ENCODE measurements around the gene FAM83C. TPM values are rescaled to one million over a fixed set of nuclear protein-coding genes. Genes with fewer than 3 reads are reported as not detected.

Gene FAM83C
- total RNA-seq, 1 experiment from 2014 or later = not detected

DNA sequence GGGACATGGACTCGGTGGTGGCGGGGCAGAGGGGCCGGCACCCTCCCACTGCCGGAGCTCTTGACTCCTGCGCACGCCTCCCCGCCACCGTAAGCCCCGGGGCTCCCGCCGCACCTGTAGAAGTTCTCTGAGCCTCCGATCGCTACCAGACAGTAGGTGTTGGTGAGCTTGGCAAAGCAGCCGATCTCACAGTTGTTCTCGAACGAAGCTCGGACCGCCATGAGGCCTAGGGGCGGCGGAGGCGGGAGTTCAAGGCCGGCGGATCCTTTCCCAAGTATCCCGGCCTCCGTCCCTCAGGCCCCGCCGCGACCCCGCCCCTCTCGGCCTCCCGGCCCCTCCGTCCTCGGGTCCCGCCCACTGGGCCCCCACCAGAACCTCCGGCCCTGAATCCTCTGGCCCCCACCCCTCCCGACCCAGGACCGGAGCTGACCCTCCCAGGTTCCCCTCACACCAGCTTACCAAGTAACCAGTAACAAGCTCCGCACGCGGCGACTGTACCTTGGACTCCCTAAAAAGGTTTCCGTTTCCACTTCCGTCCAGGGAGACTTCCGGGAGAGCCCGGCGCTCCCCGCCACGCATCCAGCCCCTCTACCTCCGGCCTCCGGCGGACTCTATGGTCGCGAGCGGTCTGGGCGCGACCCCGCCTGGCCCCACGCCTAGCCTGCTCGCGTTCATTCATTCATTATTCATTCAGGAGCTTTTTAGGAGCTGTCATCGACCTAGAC lies 7.8 kb downstream of the FAM83C start, which contains the start of gene EIF6:
Gene EIF6, minus strand, starts transcription at position 506 of the 725 bp plus-strand sequence. Its CDS starts 285 bp downstream, at position 221.
- Mint-ChIP-seq H3K9me3 (no peaks in the 10 kb centered on the region), H3K4me1 (peaks cover 18% of the 10 kb centered on the region), H3K27ac (peak within 1 kb of the TSS; percentile 84), H3K27me3 (ENCODE audit: low read depth) (no peaks in the 10 kb centered on the region; the same call in 1 of the 2 replicates), H3K36me3 (peaks cover 23% of the 10 kb centered on the region), H3K4me3 (peak within 1 kb of the TSS; percentile 94)
- ChIA-PET POLR2A (interaction anchor here (0.6 to 2.0 kb wide), 8 partner anchors 9 to 1913 kb away, joined by 3 to 12 read pairs (median 4); partner anchors contain the start of genes CEP250 and EDEM2), CTCF (interaction anchor here (0.7 to 2.4 kb wide), 10 partner anchors 11 to 301 kb away, joined by 3 to 14 read pairs (median 4); no protein-coding TSS in a partner anchor)
- peak; percentile 91 for ATAC-seq
- peak; percentile 89 for DNase-seq (ENCODE audit: low spot score)
- TF ChIP-seq, protein P1, sequence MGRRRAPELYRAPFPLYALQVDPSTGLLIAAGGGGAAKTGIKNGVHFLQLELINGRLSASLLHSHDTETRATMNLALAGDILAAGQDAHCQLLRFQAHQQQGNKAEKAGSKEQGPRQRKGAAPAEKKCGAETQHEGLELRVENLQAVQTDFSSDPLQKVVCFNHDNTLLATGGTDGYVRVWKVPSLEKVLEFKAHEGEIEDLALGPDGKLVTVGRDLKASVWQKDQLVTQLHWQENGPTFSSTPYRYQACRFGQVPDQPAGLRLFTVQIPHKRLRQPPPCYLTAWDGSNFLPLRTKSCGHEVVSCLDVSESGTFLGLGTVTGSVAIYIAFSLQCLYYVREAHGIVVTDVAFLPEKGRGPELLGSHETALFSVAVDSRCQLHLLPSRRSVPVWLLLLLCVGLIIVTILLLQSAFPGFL (CRISPR knock-in tag; IDR thresholded peaks at IDR 0.05; ENCODE audit: borderline replicate concordance) = peak; percentile 62; the same call in 1 of the 2 replicates
- TF ChIP-seq, protein P2, sequence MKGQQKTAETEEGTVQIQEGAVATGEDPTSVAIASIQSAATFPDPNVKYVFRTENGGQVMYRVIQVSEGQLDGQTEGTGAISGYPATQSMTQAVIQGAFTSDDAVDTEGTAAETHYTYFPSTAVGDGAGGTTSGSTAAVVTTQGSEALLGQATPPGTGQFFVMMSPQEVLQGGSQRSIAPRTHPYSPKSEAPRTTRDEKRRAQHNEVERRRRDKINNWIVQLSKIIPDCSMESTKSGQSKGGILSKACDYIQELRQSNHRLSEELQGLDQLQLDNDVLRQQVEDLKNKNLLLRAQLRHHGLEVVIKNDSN (CRISPR knock-in tag; IDR thresholded peaks at IDR 0.05) = no peak
- TF ChIP-seq GABPB1 (CRISPR knock-in tag; IDR thresholded peaks at IDR 0.05) (peak; percentile 45; the same call in 1 of the 2 replicates), MXD4 (CRISPR knock-in tag; IDR thresholded peaks at IDR 0.05; ENCODE audit: borderline replicate concordance) (no peak), FOXP1 (CRISPR knock-in tag; IDR thresholded peaks at IDR 0.05; ENCODE audit: borderline replicate concordance) (0 out of 2 replicates have a peak, but pooled peaks have one; percentile 39), SMAD3 (CRISPR knock-in tag; IDR thresholded peaks at IDR 0.05; ENCODE audit: borderline replicate concordance) (0 out of 2 replicates have a peak, but pooled peaks have one; percentile 21), PRRX2 (CRISPR knock-in tag; IDR thresholded peaks at IDR 0.05) (no peak), NFATC4 (CRISPR knock-in tag; IDR thresholded peaks at IDR 0.05) (no peak), RORB (CRISPR knock-in tag; IDR thresholded peaks at IDR 0.05) (no peak), GRHL2 (CRISPR knock-in tag; IDR thresholded peaks at IDR 0.05; ENCODE audit: insufficient replicate concordance, severe bottlenecking) (no peak), ELF4 (CRISPR knock-in tag; IDR thresholded peaks at IDR 0.05; ENCODE audit: low read depth) (no peak), ZNF423 (CRISPR knock-in tag; IDR thresholded peaks at IDR 0.05) (no peak), TP53 (CRISPR knock-in tag; IDR thresholded peaks at IDR 0.05) (no peak), JUN (CRISPR knock-in tag; IDR thresholded peaks at IDR 0.05) (no peak), TEAD4 (CRISPR knock-in tag; IDR thresholded peaks at IDR 0.05) (no peak; the same call in 1 of the 2 replicates)
- TF ChIP-seq, protein P3, sequence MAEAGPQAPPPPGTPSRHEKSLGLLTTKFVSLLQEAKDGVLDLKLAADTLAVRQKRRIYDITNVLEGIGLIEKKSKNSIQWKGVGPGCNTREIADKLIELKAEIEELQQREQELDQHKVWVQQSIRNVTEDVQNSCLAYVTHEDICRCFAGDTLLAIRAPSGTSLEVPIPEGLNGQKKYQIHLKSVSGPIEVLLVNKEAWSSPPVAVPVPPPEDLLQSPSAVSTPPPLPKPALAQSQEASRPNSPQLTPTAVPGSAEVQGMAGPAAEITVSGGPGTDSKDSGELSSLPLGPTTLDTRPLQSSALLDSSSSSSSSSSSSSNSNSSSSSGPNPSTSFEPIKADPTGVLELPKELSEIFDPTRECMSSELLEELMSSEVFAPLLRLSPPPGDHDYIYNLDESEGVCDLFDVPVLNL (CRISPR knock-in tag; IDR thresholded peaks at IDR 0.05; ENCODE audit: borderline replicate concordance, low read depth) = no peak
- TF ChIP-seq, protein P4, sequence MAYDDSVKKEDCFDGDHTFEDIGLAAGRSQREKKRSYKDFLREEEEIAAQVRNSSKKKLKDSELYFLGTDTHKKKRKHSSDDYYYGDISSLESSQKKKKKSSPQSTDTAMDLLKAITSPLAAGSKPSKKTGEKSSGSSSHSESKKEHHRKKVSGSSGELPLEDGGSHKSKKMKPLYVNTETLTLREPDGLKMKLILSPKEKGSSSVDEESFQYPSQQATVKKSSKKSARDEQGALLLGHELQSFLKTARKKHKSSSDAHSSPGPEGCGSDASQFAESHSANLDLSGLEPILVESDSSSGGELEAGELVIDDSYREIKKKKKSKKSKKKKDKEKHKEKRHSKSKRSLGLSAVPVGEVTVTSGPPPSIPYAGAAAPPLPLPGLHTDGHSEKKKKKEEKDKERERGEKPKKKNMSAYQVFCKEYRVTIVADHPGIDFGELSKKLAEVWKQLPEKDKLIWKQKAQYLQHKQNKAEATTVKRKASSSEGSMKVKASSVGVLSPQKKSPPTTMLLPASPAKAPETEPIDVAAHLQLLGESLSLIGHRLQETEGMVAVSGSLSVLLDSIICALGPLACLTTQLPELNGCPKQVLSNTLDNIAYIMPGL (CRISPR knock-in tag; IDR thresholded peaks at IDR 0.05) = peak; percentile 34
- TF ChIP-seq, protein P5, sequence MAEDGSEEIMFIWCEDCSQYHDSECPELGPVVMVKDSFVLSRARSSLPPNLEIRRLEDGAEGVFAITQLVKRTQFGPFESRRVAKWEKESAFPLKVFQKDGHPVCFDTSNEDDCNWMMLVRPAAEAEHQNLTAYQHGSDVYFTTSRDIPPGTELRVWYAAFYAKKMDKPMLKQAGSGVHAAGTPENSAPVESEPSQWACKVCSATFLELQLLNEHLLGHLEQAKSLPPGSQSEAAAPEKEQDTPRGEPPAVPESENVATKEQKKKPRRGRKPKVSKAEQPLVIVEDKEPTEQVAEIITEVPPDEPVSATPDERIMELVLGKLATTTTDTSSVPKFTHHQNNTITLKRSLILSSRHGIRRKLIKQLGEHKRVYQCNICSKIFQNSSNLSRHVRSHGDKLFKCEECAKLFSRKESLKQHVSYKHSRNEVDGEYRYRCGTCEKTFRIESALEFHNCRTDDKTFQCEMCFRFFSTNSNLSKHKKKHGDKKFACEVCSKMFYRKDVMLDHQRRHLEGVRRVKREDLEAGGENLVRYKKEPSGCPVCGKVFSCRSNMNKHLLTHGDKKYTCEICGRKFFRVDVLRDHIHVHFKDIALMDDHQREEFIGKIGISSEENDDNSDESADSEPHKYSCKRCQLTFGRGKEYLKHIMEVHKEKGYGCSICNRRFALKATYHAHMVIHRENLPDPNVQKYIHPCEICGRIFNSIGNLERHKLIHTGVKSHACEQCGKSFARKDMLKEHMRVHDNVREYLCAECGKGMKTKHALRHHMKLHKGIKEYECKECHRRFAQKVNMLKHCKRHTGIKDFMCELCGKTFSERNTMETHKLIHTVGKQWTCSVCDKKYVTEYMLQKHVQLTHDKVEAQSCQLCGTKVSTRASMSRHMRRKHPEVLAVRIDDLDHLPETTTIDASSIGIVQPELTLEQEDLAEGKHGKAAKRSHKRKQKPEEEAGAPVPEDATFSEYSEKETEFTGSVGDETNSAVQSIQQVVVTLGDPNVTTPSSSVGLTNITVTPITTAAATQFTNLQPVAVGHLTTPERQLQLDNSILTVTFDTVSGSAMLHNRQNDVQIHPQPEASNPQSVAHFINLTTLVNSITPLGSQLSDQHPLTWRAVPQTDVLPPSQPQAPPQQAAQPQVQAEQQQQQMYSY (CRISPR knock-in tag; IDR thresholded peaks at IDR 0.05) = no peak
- TF ChIP-seq, protein P6, sequence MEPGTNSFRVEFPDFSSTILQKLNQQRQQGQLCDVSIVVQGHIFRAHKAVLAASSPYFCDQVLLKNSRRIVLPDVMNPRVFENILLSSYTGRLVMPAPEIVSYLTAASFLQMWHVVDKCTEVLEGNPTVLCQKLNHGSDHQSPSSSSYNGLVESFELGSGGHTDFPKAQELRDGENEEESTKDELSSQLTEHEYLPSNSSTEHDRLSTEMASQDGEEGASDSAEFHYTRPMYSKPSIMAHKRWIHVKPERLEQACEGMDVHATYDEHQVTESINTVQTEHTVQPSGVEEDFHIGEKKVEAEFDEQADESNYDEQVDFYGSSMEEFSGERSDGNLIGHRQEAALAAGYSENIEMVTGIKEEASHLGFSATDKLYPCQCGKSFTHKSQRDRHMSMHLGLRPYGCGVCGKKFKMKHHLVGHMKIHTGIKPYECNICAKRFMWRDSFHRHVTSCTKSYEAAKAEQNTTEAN (CRISPR knock-in tag; IDR thresholded peaks at IDR 0.05) = no peak
- TF ChIP-seq, protein P7, sequence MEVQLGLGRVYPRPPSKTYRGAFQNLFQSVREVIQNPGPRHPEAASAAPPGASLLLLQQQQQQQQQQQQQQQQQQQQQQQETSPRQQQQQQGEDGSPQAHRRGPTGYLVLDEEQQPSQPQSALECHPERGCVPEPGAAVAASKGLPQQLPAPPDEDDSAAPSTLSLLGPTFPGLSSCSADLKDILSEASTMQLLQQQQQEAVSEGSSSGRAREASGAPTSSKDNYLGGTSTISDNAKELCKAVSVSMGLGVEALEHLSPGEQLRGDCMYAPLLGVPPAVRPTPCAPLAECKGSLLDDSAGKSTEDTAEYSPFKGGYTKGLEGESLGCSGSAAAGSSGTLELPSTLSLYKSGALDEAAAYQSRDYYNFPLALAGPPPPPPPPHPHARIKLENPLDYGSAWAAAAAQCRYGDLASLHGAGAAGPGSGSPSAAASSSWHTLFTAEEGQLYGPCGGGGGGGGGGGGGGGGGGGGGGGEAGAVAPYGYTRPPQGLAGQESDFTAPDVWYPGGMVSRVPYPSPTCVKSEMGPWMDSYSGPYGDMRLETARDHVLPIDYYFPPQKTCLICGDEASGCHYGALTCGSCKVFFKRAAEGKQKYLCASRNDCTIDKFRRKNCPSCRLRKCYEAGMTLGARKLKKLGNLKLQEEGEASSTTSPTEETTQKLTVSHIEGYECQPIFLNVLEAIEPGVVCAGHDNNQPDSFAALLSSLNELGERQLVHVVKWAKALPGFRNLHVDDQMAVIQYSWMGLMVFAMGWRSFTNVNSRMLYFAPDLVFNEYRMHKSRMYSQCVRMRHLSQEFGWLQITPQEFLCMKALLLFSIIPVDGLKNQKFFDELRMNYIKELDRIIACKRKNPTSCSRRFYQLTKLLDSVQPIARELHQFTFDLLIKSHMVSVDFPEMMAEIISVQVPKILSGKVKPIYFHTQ (CRISPR knock-in tag; IDR thresholded peaks at IDR 0.05) = no peak
- TF ChIP-seq, protein P8, sequence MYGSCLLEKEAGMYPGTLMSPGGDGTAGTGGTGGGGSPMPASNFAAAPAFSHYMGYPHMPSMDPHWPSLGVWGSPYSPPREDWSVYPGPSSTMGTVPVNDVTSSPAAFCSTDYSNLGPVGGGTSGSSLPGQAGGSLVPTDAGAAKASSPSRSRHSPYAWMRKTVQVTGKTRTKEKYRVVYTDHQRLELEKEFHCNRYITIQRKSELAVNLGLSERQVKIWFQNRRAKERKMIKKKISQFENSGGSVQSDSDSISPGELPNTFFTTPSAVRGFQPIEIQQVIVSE (CRISPR knock-in tag; IDR thresholded peaks at IDR 0.05; ENCODE audit: borderline replicate concordance) = no peak
- TF ChIP-seq, protein P9, sequence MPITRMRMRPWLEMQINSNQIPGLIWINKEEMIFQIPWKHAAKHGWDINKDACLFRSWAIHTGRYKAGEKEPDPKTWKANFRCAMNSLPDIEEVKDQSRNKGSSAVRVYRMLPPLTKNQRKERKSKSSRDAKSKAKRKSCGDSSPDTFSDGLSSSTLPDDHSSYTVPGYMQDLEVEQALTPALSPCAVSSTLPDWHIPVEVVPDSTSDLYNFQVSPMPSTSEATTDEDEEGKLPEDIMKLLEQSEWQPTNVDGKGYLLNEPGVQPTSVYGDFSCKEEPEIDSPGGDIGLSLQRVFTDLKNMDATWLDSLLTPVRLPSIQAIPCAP (CRISPR knock-in tag; IDR thresholded peaks at IDR 0.05) = 0 out of 2 replicates have a peak, but pooled peaks have one; percentile 35
